ENCODE results near the gene RAB6B.

DNA sequence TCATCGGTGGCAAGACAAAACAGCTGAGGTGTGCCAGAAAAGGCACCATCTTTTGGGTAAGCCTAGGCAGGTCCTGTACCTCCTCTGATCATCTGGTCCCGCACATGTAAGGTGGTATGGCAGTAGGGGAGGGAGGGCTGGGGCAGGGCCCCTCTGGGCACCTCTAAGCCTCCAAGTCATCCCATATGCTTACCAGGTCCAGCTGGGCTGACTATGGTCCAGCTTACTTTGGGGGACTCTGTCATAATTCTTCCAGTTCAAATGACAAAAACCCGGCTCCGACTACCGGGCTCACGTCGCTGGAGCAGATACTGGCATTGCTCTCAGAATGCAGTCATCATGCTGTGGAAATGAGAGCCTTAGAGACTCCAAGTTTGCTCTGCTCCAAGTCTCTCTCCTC lies 1.9 kb upstream of the RAB6B start:
- no peak for TF ChIP-seq EZH2 (IDR thresholded peaks at IDR 0.05; ENCODE audit: borderline replicate concordance)
- TF ChIP-seq, protein P1, sequence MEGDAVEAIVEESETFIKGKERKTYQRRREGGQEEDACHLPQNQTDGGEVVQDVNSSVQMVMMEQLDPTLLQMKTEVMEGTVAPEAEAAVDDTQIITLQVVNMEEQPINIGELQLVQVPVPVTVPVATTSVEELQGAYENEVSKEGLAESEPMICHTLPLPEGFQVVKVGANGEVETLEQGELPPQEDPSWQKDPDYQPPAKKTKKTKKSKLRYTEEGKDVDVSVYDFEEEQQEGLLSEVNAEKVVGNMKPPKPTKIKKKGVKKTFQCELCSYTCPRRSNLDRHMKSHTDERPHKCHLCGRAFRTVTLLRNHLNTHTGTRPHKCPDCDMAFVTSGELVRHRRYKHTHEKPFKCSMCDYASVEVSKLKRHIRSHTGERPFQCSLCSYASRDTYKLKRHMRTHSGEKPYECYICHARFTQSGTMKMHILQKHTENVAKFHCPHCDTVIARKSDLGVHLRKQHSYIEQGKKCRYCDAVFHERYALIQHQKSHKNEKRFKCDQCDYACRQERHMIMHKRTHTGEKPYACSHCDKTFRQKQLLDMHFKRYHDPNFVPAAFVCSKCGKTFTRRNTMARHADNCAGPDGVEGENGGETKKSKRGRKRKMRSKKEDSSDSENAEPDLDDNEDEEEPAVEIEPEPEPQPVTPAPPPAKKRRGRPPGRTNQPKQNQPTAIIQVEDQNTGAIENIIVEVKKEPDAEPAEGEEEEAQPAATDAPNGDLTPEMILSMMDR (IDR thresholded peaks at IDR 0.05; ENCODE audit: poor library complexity) = no peak
